MG63 (cell line): ENCODE results near the gene PCDH19. TPM values are rescaled to one million over a fixed set of nuclear protein-coding genes. Genes with fewer than 3 reads are reported as not detected.

Experiments
- DNase-seq: peaks from one replicate; pipeline ENCODE4 v3.0.0-alpha.2; 2020
- H3K27me3 ChIP-seq: fragments of 250-450 bp; sonication (Bioruptor Pico); 2 replicates; pipeline ENCODE4 v1.5.1; 2020; ENCODE audit warnings: mild to moderate bottlenecking, moderate library complexity
- H3K36me3 ChIP-seq: fragments of 250-450 bp; sonication (Bioruptor Pico); 2 replicates; pipeline ENCODE4 v1.5.1; 2020; ENCODE audit warnings: mild to moderate bottlenecking, moderate library complexity
- H3K4me3 ChIP-seq: fragments of 250-450 bp; sonication (Bioruptor Pico); 2 replicates; pipeline ENCODE4 v1.5.1; 2020; ENCODE audit warnings: mild to moderate bottlenecking, moderate library complexity
- H3K9me3 ChIP-seq: fragments of 250-450 bp; sonication (Bioruptor Pico); 2 replicates; pipeline ENCODE4 v1.5.1; 2020; ENCODE audit warnings: mild to moderate bottlenecking, moderate library complexity
- total RNA-seq: library from RNA; depleted of rRNA; stranded (reverse); fragments of >200 nt; shearing (Covaris generic); gene quantifications from 2 replicates; pipeline ENCODE4 v1.2.3, GENCODE V29; 2014; ENCODE audit warnings: low replicate concordance

PCDH19 gene
- total RNA-seq, 1 experiment from 2014 or later, result not detected

- H3K36me3 ChIP-seq, result no peaks in the 10 kb centered on the region
- H3K27me3 ChIP-seq, result peaks cover 6% of the 10 kb centered on the region
- DNase-seq, result no peak
- H3K9me3 ChIP-seq, result no peaks in the 10 kb centered on the region
- no peak overlapping the region for H3K4me3 ChIP-seq
Observed at GRCh38 chrX:100407784-100408712, 2.0 kb downstream of the PCDH19 start.

- H3K36me3 ChIP-seq, result no peaks in the 10 kb centered on the region
- DNase-seq, result no peak
- H3K4me3 ChIP-seq, result no peak overlapping the region
- no peaks in the 10 kb centered on the region for H3K9me3 ChIP-seq
- H3K27me3 ChIP-seq, result peaks cover 6% of the 10 kb centered on the region
Observed at GRCh38 chrX:100407147-100407783, 2.8 kb downstream of the PCDH19 start.

GRCh38 chrX:100405424-100405823 lies 4.6 kb downstream of the PCDH19 start:
- Histone ChIP-seq H3K9me3 (no peaks in the 10 kb centered on the region), H3K27me3 (peaks cover 4% of the 10 kb centered on the region; the same call in 1 of the 2 replicates), H3K36me3 (no peaks in the 10 kb centered on the region), H3K4me3 (no peak overlapping the region)
- DNase-seq, result no peak

GRCh38 chrX:100404851-100405250 lies 5.2 kb downstream of the PCDH19 start:
- Histone ChIP-seq H3K27me3 (peaks cover 4% of the 10 kb centered on the region; the same call in 1 of the 2 replicates), H3K36me3 (no peaks in the 10 kb centered on the region), H3K9me3 (no peaks in the 10 kb centered on the region), H3K4me3 (no peak overlapping the region)
- no peak for DNase-seq

- Histone ChIP-seq H3K36me3 (no peaks in the 10 kb centered on the region), H3K9me3 (no peaks in the 10 kb centered on the region)
- DNase-seq, result no peak
Observed at GRCh38 chrX:100395781-100396180, 14.3 kb downstream of the PCDH19 start.

GRCh38 chrX:100381619-100382018 lies 28.5 kb downstream of the PCDH19 start:
- DNase-seq, result no peak
- H3K27me3 ChIP-seq, result no peaks in the 10 kb centered on the region

More at GRCh38 chrX:100395781-100396180, 14.3 kb downstream of the PCDH19 start:
- H3K4me3 ChIP-seq, result no peak overlapping the region
- H3K27me3 ChIP-seq, result no peaks in the 10 kb centered on the region

GRCh38 chrX:100379388-100379986 lies 30.6 kb downstream of the PCDH19 start:
- Histone ChIP-seq H3K4me3 (no peak overlapping the region), H3K9me3 (no peaks in the 10 kb centered on the region)
- DNase-seq, result no peak

More at GRCh38 chrX:100381619-100382018, 28.5 kb downstream of the PCDH19 start:
- Histone ChIP-seq H3K9me3 (no peaks in the 10 kb centered on the region), H3K4me3 (no peak overlapping the region), H3K36me3 (no peaks in the 10 kb centered on the region)

GRCh38 chrX:100377826-100378225 lies 32.2 kb downstream of the PCDH19 start:
- H3K36me3 ChIP-seq, result no peaks in the 10 kb centered on the region
- no peak overlapping the region for H3K4me3 ChIP-seq
- DNase-seq, result no peak
- H3K27me3 ChIP-seq, result no peaks in the 10 kb centered on the region
- no peaks in the 10 kb centered on the region for H3K9me3 ChIP-seq

More at GRCh38 chrX:100379388-100379986, 30.6 kb downstream of the PCDH19 start:
- Histone ChIP-seq H3K36me3 (no peaks in the 10 kb centered on the region), H3K27me3 (no peaks in the 10 kb centered on the region)

GRCh38 chrX:100376576-100376975 lies 33.5 kb downstream of the PCDH19 start:
- H3K4me3 ChIP-seq, result no peak overlapping the region
- peak; percentile 41 for DNase-seq
- H3K27me3 ChIP-seq, result no peaks in the 10 kb centered on the region
- H3K36me3 ChIP-seq, result no peaks in the 10 kb centered on the region
- H3K9me3 ChIP-seq, result no peaks in the 10 kb centered on the region

- no peak for DNase-seq
- no peaks in the 10 kb centered on the region for H3K36me3 ChIP-seq
- H3K4me3 ChIP-seq, result no peak overlapping the region
- no peaks in the 10 kb centered on the region for H3K27me3 ChIP-seq
- no peaks in the 10 kb centered on the region for H3K9me3 ChIP-seq
Observed at GRCh38 chrX:100373673-100374072, 36.4 kb downstream of the PCDH19 start.

- Histone ChIP-seq H3K36me3 (no peaks in the 10 kb centered on the region), H3K27me3 (no peaks in the 10 kb centered on the region)
- DNase-seq, result no peak
Observed at GRCh38 chrX:100368167-100368566, 41.9 kb downstream of the PCDH19 start.

GRCh38 chrX:100363896-100364295 lies 46.2 kb downstream of the PCDH19 start:
- no peaks in the 10 kb centered on the region for H3K9me3 ChIP-seq
- no peaks in the 10 kb centered on the region for H3K27me3 ChIP-seq
- no peaks in the 10 kb centered on the region for H3K36me3 ChIP-seq
- DNase-seq, result no peak
- no peak overlapping the region for H3K4me3 ChIP-seq

More at GRCh38 chrX:100368167-100368566, 41.9 kb downstream of the PCDH19 start:
- no peaks in the 10 kb centered on the region for H3K9me3 ChIP-seq
- no peak overlapping the region for H3K4me3 ChIP-seq

GRCh38 chrX:100358766-100359165 lies 51.3 kb downstream of the PCDH19 start:
- no peaks in the 10 kb centered on the region for H3K36me3 ChIP-seq
- no peak for DNase-seq
- no peaks in the 10 kb centered on the region for H3K9me3 ChIP-seq

GRCh38 chrX:100356351-100356896 lies 53.6 kb downstream of the PCDH19 start:
- H3K36me3 ChIP-seq, result no peaks in the 10 kb centered on the region
- H3K4me3 ChIP-seq, result no peak overlapping the region
- no peak for DNase-seq
- H3K9me3 ChIP-seq, result no peaks in the 10 kb centered on the region
- H3K27me3 ChIP-seq, result no peaks in the 10 kb centered on the region

More at GRCh38 chrX:100358766-100359165, 51.3 kb downstream of the PCDH19 start:
- Histone ChIP-seq H3K27me3 (no peaks in the 10 kb centered on the region), H3K4me3 (no peak overlapping the region)

- Histone ChIP-seq H3K9me3 (no peaks in the 10 kb centered on the region), H3K27me3 (no peaks in the 10 kb centered on the region), H3K36me3 (no peaks in the 10 kb centered on the region), H3K4me3 (no peak overlapping the region)
- DNase-seq, result no peak
Observed at GRCh38 chrX:100355680-100356079, 54.4 kb downstream of the PCDH19 start.

- H3K4me3 ChIP-seq, result no peak overlapping the region
- no peaks in the 10 kb centered on the region for H3K9me3 ChIP-seq
- no peak for DNase-seq
- no peaks in the 10 kb centered on the region for H3K27me3 ChIP-seq
- H3K36me3 ChIP-seq, result no peaks in the 10 kb centered on the region
Observed at GRCh38 chrX:100353326-100353725, 56.7 kb downstream of the PCDH19 start.
